Activated T-helper 17 cell treated with anti-CD3 and anti-CD28 coated beads, Interleukin-2, amount 50 U/mL, for 72 hours (primary cell): ENCODE results near the gene TENM4. TPM values are rescaled to one million over a fixed set of nuclear protein-coding genes. Genes with fewer than 3 reads are reported as not detected.
"Not testable (repeated sequence)": the region's sequence is repeated elsewhere in the genome, so short reads cannot be mapped to it uniquely, and the experiment has no call there.

ENCODE experiments used
- ATAC-seq: fragments of 150-1000 bp; cut with Tn5 transposase; replicated peaks from 2 replicates; pipeline ENCODE4 v1.10.0; 2021; ENCODE audit warnings: mild to moderate bottlenecking, moderate library complexity
- H3K27ac Mint-ChIP-seq: one replicate; pipeline ENCODE4 v1.8.0; 2022; ENCODE audit warnings: mixed read lengths
- H3K27me3 Mint-ChIP-seq: one replicate; pipeline ENCODE4 v1.8.0; 2022; ENCODE audit warnings: mixed read lengths
- H3K36me3 Mint-ChIP-seq: one replicate; pipeline ENCODE4 v1.8.0; 2022; ENCODE audit warnings: low read depth, mild to moderate bottlenecking, mixed read lengths
- H3K4me1 Mint-ChIP-seq: one replicate; pipeline ENCODE4 v1.8.0; 2022; ENCODE audit warnings: mixed read lengths
- H3K4me3 Mint-ChIP-seq: one replicate; pipeline ENCODE4 v1.8.0; 2022; ENCODE audit warnings: mild to moderate bottlenecking, mixed read lengths
- H3K9me3 Mint-ChIP-seq: one replicate; pipeline ENCODE4 v1.8.0; 2022; ENCODE audit warnings: mixed read lengths
- total RNA-seq, 2 donors: library from RNA; stranded (reverse); gene quantifications; one replicate each; pipeline ENCODE4 v1.2.3, GENCODE V29; 2022

TENM4 gene
- total RNA-seq, 2 donors from 2014 or later, result 0.15 TPM; not detected in 1

DNA sequence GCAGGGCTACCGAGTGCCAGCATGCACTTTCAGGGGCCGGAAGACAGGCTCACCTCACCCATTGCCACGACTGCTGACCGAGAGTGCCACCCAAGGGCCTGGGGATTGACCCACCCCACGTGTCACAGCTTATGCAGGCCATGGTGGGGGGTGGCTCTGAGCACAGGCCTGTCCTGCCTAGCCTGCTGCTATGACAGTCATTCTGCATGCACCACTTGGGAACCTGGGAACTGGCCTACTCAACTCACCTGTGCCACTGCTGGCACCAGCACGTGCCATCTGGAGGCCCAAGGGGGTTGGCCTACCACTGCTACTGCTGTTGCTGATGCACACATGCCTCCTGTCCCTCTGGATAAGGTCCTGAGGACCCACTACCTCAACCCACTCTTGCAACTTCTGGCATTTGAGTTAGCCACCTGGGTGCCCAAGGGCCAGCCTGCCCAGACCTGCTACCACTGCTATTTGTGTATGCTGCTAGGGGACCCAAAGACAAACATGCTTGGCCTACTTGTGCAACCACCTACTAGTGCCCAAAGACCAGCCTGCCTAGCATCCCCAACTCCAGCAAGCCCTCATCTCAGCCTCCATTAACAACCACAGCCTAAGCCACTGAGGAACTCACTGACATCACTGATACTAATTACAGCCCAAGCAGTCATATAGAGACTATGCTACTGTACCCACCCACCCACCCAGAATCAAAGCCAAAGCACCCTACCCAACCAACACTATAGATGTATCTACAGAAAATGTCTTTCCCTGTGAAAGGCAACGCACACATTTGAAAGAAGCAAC, 807.1 kb downstream of the TENM4 start:
- Mint-ChIP-seq H3K4me3 (peak overlapping the region; percentile 10), H3K9me3 (peaks cover 6% of the 10 kb centered on the region), H3K27ac (no peak overlapping the region), H3K4me1 (peaks cover 13% of the 10 kb centered on the region), H3K27me3 (peaks cover 16% of the 10 kb centered on the region), H3K36me3 (no peaks in the 10 kb centered on the region)
- peak; percentile 49 for ATAC-seq

DNA sequence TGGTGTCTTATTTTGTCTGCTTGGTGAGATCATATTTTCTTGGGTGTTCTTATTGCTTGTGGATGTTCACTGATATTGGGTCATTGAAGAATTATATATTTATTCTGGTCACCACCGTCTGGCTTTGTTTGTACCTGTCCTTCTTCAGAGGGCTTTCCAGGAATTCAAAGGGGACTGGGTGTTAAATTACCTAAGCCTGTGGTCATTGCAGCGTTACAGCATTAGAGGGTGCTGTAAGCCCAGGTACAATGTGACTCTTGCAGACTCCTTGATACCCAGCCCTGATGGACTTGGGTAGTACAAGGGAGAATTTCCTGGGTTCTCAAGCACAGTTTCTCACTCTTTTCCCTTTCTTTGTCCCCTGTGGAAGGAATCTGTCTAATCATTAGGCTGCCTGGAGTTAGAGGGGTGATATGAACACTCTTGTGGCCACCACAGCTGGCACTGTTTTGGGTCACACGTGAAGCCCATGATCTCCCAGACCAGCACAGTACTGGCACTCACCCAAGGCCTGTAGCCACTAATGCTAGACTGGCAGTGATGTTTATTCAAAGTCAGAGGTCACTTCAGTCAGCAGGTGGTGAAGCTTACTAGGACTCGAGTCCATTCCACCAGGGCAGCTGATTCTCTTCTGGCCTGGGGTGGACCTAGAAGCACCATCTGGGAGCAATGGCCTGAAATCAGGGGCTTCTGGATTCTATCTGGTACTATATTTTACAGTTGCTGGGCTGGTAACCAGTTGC, 810.1 kb downstream of the TENM4 start:
- Mint-ChIP-seq H3K9me3 (peaks cover 12% of the 10 kb centered on the region), H3K27ac (no peak overlapping the region), H3K4me3 (no peak overlapping the region), H3K36me3 (no peaks in the 10 kb centered on the region), H3K27me3 (peaks cover 27% of the 10 kb centered on the region), H3K4me1 (peaks cover 7% of the 10 kb centered on the region)
- ATAC-seq, result no peak

DNA sequence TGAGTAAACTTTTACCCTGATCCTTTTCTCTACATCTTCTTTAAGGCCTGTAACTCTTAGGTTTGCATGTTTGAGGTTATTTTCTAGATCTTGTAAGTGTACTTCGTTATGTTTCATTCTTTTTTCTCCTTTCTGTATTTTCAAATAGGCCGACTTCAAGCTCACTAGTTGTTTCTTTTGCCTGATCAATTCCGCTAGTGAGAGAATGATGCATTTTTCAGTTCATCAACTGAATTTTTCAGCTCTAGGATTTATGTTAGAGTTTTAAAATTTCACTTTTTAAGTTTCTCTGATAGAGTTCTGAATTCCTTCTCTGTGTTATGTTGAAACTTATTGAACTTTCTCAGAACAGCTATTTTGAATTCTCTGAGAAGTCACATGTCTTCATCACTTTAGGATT, 810.7 kb downstream of the TENM4 start:
- peaks cover 5% of the 10 kb centered on the region for H3K4me1 Mint-ChIP-seq
- H3K36me3 Mint-ChIP-seq, result no peaks in the 10 kb centered on the region
- no peak overlapping the region for H3K4me3 Mint-ChIP-seq
- H3K27me3 Mint-ChIP-seq, result peaks cover 27% of the 10 kb centered on the region
- ATAC-seq, result no peak
- H3K27ac Mint-ChIP-seq, result no peak overlapping the region
- peaks cover 12% of the 10 kb centered on the region for H3K9me3 Mint-ChIP-seq

DNA sequence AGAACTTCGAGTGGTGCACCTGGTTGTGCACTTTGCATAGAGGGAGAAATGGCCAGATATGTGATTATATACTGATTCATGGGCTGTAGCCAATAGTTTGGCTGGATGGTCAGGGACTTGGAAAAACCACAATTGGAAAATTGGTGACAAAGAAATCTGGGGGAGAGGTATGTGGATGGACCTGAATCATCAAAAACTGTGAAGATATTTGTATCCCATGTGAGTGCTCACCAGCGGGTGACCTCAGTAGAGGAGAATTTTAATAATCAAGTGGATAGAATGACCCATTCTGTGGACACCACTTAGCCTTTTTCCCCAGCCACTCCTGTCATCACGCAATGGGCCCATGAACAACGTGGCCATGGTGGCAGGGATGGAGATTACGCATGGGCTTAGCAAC, 818.2 kb downstream of the TENM4 start:
- no peaks in the 10 kb centered on the region for H3K4me1 Mint-ChIP-seq
- no peak for ATAC-seq
- H3K36me3 Mint-ChIP-seq, result no peaks in the 10 kb centered on the region
- no peak overlapping the region for H3K4me3 Mint-ChIP-seq
- H3K27me3 Mint-ChIP-seq, result peaks cover 3% of the 10 kb centered on the region
- H3K27ac Mint-ChIP-seq, result no peak overlapping the region
- peaks cover 9% of the 10 kb centered on the region for H3K9me3 Mint-ChIP-seq

DNA sequence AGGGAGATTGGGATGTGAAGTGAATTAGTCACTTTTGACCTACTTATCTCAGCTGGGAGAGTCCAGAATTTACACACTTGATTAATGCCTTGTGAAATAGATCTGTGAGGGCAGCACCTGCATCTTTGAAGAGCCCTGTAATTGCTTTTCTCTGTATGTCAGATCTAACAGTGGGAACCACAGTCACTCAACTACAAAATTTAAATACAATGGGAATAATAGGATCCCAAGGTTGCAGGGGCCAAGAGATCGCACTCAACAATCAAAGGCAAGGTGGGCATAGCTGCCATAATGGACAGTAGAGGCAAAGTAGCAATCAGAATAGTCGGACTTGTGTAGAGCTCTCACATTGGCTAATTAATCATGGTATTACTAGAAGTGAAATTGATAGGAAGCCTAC, 820.7 kb downstream of the TENM4 start:
- no peak for ATAC-seq
- Mint-ChIP-seq H3K4me3 (no peak overlapping the region), H3K36me3 (no peaks in the 10 kb centered on the region), H3K9me3 (peaks cover 9% of the 10 kb centered on the region), H3K27me3 (no peaks in the 10 kb centered on the region), H3K4me1 (no peaks in the 10 kb centered on the region), H3K27ac (no peak overlapping the region)

DNA sequence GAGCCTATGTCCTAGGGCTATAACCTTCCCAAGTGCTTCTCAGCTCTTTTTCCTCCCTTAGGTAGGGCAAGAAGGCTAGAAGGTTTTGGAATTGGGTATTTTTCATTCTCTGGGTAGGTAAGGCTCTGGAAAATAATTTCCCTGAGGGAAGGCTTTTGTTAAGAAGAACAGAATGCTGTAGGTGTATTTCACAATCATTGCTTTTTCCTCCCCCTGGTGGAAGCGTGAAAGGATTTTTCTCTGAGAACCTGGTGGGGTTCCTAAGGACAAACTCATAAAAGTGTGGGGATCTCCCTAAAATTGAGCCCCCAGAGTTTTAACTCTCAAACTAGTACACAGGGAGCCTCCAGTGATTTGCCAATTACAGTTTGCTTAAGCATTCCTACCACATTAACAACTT, 825.1 kb downstream of the TENM4 start:
- H3K36me3 Mint-ChIP-seq, result no peaks in the 10 kb centered on the region
- H3K4me3 Mint-ChIP-seq, result no peak overlapping the region
- no peak for ATAC-seq
- no peaks in the 10 kb centered on the region for H3K4me1 Mint-ChIP-seq
- H3K9me3 Mint-ChIP-seq, result peaks cover 14% of the 10 kb centered on the region
- H3K27me3 Mint-ChIP-seq, result peaks cover 5% of the 10 kb centered on the region
- H3K27ac Mint-ChIP-seq, result no peak overlapping the region

DNA sequence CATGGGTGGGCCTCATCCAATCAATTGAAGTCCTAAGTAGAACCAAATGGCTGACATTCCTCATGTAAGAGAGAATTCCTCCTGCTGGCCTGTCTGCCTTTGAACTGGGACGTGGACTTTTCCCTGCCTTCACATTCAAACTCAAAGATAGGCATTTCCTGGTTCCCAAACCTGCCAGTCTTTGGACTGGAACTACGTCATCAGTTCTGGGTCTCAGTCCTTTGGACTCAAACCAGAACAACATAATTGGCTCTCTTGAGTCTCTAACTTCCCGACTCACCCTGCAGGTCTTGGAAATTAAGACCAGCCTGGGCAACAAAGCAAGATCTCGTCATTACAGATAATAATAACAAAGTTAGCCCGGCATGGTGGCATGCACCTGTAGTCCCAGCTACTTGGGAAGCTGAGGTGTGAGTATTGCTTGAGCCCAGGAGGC, 827.4 kb downstream of the TENM4 start:
- Mint-ChIP-seq H3K4me3 (no peak overlapping the region), H3K9me3 (peaks cover 5% of the 10 kb centered on the region), H3K27ac (no peak overlapping the region), H3K4me1 (no peaks in the 10 kb centered on the region), H3K36me3 (no peaks in the 10 kb centered on the region), H3K27me3 (peaks cover 5% of the 10 kb centered on the region)
- ATAC-seq, result no peak

DNA sequence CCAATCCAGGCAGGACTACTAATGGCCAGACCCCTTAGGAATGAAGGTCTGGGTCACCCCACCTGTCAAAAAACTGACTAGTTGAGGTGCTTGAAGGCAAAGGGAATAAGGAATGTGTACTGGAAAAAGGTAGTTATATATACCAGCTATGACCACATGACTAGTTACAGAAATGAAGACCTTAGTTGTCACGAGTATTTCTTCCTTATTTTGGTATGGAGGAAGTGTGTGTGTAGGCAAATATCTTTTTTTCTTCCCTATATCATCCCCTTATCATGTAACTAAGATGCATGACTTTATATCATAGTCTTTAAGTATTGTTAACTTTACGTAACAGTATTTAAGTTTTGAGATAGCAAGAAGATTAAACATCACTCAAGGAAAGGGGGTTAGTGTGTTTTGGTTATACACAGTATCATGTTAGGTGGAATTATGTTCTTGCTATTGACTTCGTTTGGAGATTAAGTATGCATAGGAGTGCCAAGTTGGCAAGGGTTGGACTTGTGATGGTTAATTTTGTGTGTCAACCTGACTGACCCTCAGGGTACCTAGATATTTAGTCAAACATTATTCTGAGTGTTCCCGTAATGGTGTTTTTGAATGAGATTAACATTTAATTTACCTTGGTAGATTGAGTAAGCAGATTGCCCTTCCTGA, 828.0 kb downstream of the TENM4 start:
- Mint-ChIP-seq H3K4me3 (no peak overlapping the region), H3K27ac (no peak overlapping the region), H3K4me1 (no peaks in the 10 kb centered on the region), H3K36me3 (no peaks in the 10 kb centered on the region), H3K27me3 (peaks cover 5% of the 10 kb centered on the region), H3K9me3 (peaks cover 5% of the 10 kb centered on the region)
- ATAC-seq, result no peak

DNA sequence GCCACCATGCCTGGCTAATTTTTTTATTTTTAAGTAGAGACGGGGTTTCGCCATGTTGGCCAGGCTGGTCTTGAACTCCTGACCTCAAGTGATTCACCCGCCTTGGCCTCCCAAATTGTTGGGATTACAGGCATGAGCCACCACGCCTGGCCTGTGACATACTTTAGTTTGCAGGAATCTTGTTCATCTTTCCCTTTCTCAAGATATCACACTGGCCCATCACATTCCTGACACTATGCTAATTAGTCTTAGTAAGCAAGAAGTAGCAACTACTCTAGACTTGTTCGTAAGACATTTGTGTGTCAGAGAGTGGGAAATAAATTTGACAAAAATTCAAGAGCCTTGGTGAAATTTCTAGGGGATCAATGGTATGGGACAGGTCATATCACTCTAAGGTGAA, 831.5 kb downstream of the TENM4 start:
- not testable (repeated sequence) for H3K27ac Mint-ChIP-seq, H3K27me3 Mint-ChIP-seq, H3K4me1 Mint-ChIP-seq, H3K36me3 Mint-ChIP-seq, H3K4me3 Mint-ChIP-seq, H3K9me3 Mint-ChIP-seq, ATAC-seq

DNA sequence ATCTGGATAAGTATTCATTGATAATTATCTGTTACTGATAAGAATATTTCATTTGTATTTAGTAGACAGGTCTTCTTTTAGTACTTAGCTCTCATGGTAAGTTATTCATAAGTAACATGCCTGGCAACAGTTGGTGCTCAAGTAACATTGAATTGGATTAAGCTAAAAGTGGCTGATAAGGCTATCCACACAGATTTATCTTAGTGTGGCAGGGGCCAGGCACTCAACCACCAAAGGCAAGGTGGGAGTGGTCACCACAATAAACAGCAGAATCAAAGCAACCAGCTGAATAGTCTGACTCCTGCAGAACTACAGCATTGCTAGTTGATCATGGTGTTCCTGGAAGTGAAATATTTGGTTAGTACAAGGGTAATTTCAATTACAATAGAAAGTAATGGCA, 833.1 kb downstream of the TENM4 start:
- no peaks in the 10 kb centered on the region for H3K36me3 Mint-ChIP-seq
- peaks cover 9% of the 10 kb centered on the region for H3K27me3 Mint-ChIP-seq
- H3K9me3 Mint-ChIP-seq, result no peaks in the 10 kb centered on the region
- ATAC-seq, result no peak
- H3K4me1 Mint-ChIP-seq, result no peaks in the 10 kb centered on the region
- H3K4me3 Mint-ChIP-seq, result no peak overlapping the region
- H3K27ac Mint-ChIP-seq, result no peak overlapping the region

DNA sequence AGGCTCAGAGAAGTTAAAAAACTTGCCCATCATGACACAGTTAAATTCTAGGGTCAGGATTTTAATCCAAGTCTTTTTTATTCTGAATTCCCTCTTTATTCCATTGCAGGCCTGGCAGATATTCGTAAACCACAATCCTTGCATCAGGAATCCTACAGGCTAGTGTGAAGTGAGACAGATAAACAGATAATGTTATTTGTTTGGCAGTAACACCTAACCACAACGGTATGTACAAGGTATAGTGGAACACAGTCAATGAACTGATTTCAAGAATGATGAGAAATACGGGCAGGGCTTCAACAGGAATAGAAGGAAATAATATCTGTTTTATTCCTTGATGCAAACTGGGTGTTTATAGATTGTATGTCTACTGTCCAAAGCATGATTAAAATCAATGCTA, 834.2 kb downstream of the TENM4 start:
- Mint-ChIP-seq H3K4me3 (no peak overlapping the region), H3K9me3 (no peaks in the 10 kb centered on the region), H3K27me3 (peaks cover 15% of the 10 kb centered on the region), H3K27ac (no peak overlapping the region), H3K36me3 (no peaks in the 10 kb centered on the region), H3K4me1 (no peaks in the 10 kb centered on the region)
- no peak for ATAC-seq

DNA sequence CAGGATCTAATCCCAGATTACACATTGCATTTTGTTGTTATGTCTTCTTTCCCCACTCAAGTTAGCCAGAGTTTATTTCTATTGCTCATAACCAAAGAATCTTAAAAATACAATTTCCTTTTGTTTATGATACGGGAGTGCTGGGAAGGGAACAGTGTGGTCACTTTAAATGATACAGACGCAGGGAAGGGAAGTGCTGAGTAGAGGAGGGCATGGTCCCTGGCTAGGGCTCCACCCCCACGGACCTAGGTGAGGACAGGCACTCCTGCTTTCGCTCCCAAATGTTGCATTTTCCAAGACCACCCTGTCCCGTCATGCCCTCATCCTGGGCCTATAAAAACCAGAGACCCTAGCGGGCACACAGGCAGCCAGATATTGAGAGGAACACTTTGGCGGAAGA, 835.5 kb downstream of the TENM4 start:
- ATAC-seq, result no peak
- Mint-ChIP-seq H3K4me1 (no peaks in the 10 kb centered on the region), H3K9me3 (no peaks in the 10 kb centered on the region), H3K4me3 (no peak overlapping the region), H3K27ac (no peak overlapping the region), H3K36me3 (no peaks in the 10 kb centered on the region), H3K27me3 (peaks cover 26% of the 10 kb centered on the region)

DNA sequence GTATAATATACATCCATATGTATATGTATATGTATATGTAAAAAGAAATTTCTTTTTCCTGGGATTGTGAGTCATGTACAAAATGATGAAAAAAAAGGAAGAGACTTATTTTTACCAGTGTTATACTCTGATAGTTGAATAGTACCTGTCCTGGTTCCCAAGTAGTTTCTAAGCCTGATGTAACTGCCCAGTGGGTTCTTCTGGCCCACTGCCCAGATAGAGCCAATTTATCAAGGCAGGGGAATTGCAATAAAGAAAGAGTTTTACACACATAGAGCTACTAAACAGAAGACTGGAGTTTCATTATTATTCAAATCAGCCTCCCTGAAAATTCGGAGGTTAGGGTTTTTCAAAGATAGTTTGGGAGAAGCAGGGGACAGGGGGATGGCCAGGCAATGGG, 837.0 kb downstream of the TENM4 start:
- H3K4me3 Mint-ChIP-seq, result no peak overlapping the region
- peaks cover 27% of the 10 kb centered on the region for H3K27me3 Mint-ChIP-seq
- ATAC-seq, result no peak
- no peaks in the 10 kb centered on the region for H3K4me1 Mint-ChIP-seq
- no peak overlapping the region for H3K27ac Mint-ChIP-seq
- no peaks in the 10 kb centered on the region for H3K36me3 Mint-ChIP-seq
- no peaks in the 10 kb centered on the region for H3K9me3 Mint-ChIP-seq
